OCI-M2 (cell line): Measurements from ENCODE around the gene ZNF830.
"Not testable (repeated sequence)": the region's sequence is repeated elsewhere in the genome, so short reads cannot be mapped to it uniquely, and the experiment has no call there.

ENCODE experiments used
- DNase-seq: peaks from one replicate; lab custom pipeline; 2025; ENCODE audit not compliant: unreplicated experiment; lab: John Stamatoyannopoulos, UW

The ZNF830 gene

GRCh38 chr17:34990921-34991365 is 29.6 kb downstream of the ZNF830 start:
- DNase-seq: no peak

GRCh38 chr17:34991606-34992005 is 30.3 kb downstream of the ZNF830 start:
- DNase-seq: no peak

- DNase-seq: no peak
Measured at GRCh38 chr17:34993031-34993430, 31.7 kb downstream of the ZNF830 start.

GRCh38 chr17:34996422-34997285 is 35.3 kb downstream of the ZNF830 start:
- DNase-seq: no peak

- no peak for DNase-seq
Measured at GRCh38 chr17:34997355-34997862, 36.1 kb downstream of the ZNF830 start.

GRCh38 chr17:34998205-34998604 is 36.9 kb downstream of the ZNF830 start:
- no peak for DNase-seq

- no peak for DNase-seq
Measured at GRCh38 chr17:34999456-34999855, 38.1 kb downstream of the ZNF830 start.

- not testable (repeated sequence) for DNase-seq
Measured at GRCh38 chr17:35000965-35001364, 39.6 kb downstream of the ZNF830 start.

GRCh38 chr17:35001549-35001948 is 40.2 kb downstream of the ZNF830 start:
- DNase-seq: no peak

- DNase-seq: no peak
Measured at GRCh38 chr17:35002876-35003551, 41.7 kb downstream of the ZNF830 start.

GRCh38 chr17:35003778-35004177 is 42.4 kb downstream of the ZNF830 start:
- DNase-seq: no peak

- no peak for DNase-seq
Measured at GRCh38 chr17:35006345-35006744, 45.0 kb downstream of the ZNF830 start.

- no peak for DNase-seq
Measured at GRCh38 chr17:35006961-35007360, 45.6 kb downstream of the ZNF830 start.

GRCh38 chr17:35010093-35010492 is 48.8 kb downstream of the ZNF830 start:
- no peak for DNase-seq

- no peak for DNase-seq
Measured at GRCh38 chr17:35011671-35012216, 50.4 kb downstream of the ZNF830 start.
